Hematopoietic multipotent progenitor cell treated with erythropoietin and hydrocortisone succinate and interleukin-3 and kit ligand, for 15 days (in vitro differentiated cells): ENCODE results near the gene ATP2C1.
"Not testable (repeated sequence)": the region's sequence is repeated elsewhere in the genome, so short reads cannot be mapped to it uniquely, and the experiment has no call there.

Source experiments
- DNase-seq: peaks from one replicate; pipeline ENCODE4 v3.0.0-alpha.2; 2015; ENCODE audit warnings: low spot score

The ATP2C1 gene

DNA sequence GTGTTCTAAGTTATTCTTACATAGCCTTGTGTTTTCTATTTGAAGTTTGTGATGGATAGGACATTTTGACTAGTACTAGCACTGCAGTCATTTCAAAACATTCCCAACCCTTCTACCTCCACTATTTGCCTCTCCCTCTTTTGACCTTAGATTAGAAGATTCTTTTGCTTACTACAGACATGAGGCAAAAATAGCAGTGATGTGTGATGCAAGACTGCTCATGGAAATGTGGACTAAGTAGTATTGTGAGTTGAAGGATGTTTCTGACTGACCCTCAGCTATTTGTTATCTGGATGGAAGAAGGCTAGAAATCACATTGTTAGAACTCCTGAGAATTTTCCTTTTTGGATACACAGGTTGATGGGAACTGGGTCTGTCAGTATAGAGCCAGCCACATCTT, 45.9 kb downstream of the ATP2C1 start:
- DNase-seq, result no peak

DNA sequence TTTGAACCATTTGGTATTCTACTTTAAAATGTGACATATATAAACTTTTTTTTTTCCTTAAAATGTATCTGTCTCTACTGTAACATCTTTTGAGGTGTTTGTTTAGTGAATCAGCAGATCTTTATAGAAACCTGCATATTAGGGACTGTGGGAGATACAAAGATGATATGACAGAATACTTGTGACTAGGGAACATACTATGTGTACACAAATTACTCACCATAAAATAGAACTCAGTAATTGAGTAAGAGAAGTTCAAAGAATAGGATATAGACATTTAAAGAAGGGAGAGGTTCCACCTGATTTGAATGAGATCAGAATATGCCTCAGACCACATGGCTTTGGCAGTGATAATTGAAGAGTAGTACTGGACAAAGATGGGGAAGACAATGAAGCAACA, 47.9 kb downstream of the ATP2C1 start:
- no peak for DNase-seq

DNA sequence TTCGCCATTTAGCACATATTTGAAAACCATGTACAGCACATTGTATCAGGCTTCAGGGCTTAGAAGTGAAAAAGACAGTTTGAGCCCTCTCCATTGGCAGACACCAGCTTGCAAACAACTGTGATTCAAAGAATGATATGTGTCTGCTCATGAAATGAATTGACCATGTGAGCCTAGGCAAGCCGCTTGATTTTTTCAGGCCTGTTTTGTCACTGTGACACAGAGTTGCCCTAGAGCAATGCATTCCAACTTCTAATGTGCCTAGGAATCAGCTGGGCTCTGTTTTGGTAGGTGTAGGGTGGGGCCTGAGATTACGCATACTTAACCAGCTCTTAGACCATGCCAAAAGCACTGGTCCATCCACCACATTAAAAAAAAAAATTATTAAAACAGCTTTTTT, 53.0 kb downstream of the ATP2C1 start:
- no peak for DNase-seq

DNA sequence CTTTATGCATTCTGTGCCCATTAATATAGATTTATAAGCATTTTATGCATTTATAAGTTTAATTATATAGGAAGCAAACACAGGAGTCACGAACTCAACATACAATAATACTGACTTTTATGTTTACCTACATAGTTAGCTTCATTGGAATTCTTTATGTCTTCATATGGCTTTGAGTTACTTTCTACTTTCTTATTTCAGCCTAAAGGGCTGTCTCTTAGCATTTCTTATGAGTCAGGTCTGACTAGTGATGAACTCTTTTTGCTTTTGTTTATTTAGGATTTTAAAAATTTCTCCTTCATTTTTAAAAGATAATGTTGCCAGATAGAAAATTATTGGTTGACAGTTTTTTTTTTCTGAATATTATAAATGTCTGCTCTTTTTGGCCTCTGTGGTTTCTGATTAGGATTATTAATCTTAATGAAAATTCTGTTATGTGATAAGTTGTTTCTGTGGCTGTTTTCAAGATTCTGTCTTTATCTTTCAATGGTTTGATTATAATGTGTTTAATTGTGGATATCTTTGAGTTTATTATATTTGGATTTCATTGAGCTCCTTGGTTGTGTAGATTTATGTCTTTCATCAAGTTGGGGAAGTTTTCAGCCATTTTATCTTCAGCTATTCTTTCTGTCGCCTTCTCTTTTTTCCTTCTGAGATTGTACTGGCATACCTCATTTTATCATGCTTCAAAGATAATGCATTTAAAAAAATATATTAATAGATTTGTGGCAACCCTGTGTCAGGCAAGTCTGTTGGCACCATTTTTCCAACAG, 54.3 kb downstream of the ATP2C1 start:
- no peak for DNase-seq

DNA sequence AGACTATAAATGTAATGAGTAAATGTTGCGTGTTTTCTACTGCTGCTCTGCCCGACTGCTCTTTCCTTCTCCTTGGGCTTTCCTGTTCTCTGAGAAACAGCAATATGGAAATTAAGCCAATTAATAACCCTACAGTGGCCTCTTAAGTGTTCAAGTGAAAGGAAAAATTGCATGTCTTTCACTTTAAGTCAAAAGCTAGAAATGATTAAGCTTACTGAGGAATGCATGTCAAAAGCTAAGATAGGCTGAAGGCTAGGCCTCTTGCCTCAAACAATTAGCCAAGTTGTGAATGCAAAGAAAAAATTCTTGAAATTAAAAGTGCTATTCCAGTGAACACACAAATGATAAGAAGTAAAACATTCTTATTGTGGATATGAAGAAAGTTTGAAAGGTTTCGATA, 55.0 kb downstream of the ATP2C1 start:
- DNase-seq, result no peak

DNA sequence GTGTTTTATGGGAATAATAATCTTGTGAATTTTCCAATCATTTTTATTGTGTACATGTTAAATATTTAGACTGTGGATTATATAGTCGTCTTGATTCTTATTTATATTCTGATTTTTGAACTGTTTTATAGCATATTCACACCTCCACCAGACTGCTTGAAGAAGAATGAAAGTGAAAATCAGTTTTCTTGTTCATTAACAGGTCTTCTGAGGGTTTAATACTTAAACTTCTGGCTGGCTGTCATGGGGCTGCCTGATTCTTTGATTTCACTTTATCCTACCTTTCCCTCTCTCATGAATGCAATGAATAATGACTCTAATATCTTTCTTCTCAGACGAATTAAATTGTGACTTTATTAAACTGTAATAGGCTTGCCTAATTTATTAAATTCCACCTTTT, 56.2 kb downstream of the ATP2C1 start:
- no peak for DNase-seq

DNA sequence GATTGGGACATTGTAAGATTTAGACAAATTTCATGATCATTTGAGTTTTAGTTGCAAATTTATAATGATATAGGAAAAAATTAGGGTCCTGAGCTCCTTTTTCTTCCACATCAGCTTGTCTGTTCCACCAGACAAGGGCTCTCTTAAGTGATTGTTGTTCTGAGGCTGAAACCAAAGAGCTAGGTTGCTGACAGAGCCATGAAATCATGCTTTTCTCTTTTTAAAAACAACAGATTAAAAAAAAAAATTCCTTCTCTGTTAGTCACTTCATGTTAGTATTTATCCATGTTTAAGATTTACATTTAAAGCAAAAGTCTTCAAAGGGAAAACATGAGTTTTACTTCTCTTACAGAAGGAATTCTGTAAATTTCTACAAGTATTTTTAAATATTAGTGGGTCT, 56.8 kb downstream of the ATP2C1 start:
- no peak for DNase-seq

DNA sequence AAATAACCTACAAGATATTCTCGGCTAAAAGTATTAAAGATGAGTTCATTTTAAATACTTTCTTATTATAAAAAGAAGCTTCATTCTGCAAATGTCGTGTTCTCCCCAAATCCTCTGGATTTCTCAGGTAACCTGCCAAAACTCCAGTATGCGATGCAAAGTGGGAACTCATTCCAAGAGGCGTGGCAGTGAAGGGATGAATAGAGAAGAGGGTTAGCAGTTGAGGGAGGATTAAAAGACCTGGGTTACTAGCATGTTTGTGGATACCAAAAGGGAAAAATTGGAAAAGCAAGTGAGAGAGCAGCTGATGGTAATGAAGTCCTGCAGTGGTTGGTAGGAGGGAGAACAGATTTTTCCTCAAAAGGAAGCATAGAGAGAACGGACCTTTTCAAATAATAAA, 61.6 kb downstream of the ATP2C1 start:
- no peak for DNase-seq

DNA sequence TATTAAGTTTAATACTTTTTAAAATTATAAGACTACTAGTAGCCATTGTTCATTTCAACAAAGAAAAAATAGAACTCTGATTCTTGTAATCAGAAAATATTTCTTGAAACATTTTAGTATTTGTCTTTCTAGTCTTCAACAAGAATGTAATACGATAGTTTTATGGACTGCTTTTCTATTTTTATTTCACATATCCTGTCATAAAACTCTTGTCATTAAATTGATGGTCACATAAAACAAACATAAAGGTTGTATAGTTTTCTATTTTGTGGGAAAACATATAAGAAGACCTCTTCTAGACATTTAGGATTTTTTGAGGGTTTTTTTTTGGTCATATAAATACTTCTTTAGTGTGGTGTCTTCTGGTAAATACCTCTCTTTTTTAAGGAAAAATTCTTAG, 62.4 kb downstream of the ATP2C1 start:
- DNase-seq, result no peak

DNA sequence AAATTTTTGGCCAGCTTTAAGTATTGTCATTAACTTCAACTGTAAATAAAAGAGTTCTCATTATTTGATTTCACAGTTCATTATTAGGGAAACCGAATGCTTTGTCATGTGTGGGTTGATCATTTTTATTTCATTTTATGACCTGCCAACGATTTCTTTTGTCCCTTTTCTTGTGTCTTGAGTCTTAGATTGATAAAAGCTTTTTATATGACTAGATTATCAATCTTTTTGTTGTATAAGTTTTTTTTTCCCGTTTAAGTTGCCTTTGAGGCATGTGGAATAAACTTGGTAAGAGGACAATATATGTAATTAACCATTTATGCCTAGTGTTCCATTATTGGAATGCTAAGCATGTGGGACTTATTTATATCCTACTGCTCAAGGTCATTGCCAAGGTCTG, 62.8 kb downstream of the ATP2C1 start:
- no peak for DNase-seq

DNA sequence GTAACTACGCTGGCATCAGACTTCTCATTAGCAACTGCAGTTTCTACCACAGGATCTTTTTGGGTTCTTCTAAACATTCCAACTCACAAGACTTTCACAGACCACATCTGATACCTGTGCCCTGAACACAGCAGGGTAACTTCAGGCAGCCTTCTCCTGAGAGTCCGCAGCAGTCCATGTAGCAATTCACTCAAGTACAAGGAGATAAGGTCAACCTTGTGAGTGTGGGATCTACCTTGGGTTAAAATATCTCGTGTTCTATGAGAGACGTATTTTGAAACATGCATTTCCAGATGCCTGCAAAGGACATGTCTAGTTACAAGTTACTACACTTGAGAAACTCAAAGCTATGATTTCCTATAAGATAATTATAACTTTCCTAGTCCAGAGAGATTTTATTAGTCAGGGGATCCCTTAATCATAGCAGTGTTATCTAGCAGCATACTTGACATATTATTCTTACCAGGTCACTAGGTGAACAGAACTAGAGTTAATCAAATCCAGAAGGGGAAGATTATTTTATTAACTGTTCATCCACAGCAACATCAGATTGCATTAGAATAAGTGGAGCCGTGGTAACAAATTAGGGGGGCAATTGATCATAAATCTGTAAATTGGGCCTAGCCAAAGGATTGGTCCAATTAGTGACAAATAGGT, 66.4 kb downstream of the ATP2C1 start:
- no peak for DNase-seq

DNA sequence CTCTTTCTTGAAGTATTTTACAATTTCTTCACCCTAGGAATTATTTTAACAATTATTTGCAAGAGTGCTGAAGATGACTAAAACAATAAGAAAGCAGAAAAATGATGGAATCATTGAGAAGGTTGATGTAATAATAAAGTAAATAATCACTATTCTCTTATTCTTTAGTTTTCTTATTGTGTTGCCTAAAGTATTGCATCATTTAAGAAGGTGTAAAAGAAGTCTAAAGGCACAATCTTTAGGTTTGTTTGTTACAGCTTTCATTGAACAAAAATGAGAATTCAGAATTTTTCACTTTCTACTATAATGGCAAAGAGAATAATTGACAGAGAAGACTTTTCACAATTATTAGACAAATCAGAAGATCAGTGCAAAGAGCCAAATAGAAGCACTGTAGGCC, 67.6 kb downstream of the ATP2C1 start:
- DNase-seq, result no peak

DNA sequence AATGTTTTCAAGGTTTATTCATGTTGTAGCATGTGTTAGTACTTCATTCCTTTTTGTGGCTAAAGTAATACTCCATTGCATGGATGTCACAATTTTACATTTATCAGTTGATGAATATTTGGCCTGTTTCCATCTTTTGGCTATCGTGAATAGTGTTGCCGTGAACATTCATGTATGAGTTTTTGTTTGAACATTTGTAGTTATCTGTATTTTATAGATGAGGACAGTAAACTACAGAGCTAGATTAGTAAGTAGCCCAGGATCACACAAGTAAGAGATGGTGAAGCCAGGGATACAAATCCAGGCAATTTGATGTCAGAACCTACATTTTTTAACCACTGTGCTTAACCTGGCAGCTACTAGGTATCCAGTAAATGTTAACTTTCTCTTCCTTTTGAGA, 69.6 kb downstream of the ATP2C1 start:
- DNase-seq, result no peak

DNA sequence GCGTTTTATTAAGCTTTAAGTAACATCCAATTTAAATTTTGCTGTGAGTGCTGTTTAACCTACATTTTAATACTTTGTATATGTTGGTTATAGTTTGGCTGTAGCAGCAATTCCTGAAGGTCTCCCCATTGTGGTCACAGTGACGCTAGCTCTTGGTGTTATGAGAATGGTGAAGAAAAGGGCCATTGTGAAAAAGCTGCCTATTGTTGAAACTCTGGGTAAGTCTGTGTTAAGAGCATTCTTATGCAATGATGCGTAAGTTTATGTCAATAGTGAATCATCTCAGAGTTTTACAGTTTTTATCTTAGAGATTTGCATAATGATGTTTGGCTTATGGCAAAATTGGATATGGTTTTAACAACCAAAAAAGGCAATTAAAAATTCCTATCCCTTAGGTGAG, 70.0 kb downstream of the ATP2C1 start:
- DNase-seq, result no peak

DNA sequence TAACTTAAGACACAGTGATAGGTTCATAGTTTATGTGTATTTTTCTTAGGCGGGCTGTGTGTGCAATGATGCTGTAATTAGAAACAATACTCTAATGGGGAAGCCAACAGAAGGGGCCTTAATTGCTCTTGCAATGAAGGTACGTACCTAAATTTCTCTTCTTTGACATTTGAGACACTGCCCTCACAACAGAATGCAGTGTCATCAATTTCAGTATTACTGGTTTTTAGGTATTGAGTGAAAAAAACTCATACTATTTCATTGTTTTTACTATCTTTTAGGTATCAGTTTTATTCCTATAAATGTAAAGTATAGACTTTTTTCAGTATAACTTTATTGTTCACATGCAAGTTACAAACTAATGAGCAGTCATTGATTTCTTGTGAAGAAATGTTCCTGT, 73.4 kb downstream of the ATP2C1 start:
- DNase-seq, result no peak

DNA sequence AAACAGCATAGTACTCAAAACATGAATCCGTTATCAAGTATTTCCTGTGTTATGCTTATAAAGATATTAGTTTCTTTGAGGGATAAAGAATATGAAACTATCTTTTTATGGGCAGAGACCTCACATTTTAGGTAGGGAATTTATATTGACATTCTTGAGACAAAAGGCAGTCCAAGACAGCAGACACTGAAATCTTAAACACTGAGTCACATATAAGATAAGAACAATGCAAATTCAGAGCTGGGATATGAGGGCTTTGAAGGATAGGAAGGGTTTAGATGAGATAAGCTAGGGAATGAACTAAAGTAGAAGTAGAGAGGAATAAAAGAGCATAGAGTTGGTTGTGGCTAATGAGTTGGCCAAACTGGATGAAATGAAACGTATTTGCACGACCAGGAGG, 74.3 kb downstream of the ATP2C1 start:
- DNase-seq, result no peak

DNA sequence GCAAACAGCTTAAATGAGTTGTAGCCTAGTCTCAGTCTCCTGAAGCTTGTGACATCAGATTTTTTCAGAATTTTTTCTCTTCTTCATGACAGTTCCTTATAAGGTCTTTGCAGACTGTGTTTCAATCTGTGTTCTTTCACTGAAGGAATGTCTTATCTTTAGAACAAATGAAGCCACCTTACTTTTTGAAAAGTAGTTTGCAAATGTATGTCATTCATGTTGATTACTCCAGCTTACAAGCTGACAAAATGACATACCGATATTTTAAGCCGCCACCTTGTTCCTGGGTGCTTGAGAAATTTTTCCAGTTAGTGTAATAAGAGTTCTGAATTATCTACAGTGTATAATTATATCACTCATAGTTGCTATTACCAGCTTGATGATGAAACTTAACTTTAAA, 75.7 kb downstream of the ATP2C1 start:
- no peak for DNase-seq

DNA sequence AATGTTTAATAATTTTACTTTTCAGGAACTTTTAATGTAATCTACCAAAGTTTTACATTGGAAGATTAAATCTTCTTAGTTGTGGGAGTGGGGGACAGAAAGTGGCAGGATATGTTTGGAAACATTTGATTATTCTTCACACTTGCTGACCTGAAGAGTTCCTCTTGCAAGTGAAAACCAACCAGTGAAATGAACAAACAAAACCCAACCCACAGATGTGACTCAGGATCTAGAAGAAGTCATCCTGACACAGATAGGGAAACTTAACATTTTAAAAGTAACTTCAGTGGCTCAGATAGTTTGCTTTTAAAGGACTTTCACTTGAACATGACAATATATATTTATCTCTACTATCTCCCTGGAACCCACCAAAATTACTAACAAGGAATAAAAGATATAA, 77.3 kb downstream of the ATP2C1 start:
- DNase-seq, result no peak

DNA sequence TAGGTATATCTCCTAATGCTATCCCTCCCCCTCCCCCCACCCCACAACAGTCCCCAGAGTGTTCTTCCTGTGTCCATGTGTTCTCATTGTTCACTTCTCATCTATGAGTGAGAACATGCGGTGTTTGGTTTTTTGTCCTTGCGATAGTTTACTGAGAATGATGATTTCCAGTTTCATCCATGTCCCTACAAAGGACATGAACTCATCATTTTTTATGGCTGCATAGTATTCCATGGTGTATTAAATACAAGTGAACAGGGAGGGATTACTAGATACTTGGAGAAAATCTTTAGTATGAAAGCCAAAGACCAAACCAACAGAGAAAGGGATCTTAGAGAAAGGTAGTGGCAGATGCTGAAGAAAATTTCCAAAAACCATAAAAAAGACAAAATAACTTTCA, 78.7 kb downstream of the ATP2C1 start:
- DNase-seq, result not testable (repeated sequence)

DNA sequence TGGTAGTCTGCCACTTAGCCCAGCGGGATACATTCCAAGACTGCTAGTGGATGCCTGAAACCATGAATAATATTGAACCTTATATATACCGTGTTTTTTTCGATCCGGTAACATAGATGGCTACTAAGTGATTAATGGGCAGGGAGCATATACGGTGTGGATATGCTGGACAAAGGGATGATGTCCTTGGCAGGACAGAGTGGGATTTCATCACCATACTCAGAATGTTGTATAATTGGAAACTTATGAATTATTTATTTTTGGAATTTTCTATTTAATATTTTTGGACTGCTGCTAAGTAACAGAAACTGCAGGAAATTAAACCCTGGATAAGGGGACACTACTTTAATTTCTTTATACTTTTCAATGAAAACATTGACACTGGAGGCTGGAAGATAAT, 79.5 kb downstream of the ATP2C1 start:
- no peak for DNase-seq

DNA sequence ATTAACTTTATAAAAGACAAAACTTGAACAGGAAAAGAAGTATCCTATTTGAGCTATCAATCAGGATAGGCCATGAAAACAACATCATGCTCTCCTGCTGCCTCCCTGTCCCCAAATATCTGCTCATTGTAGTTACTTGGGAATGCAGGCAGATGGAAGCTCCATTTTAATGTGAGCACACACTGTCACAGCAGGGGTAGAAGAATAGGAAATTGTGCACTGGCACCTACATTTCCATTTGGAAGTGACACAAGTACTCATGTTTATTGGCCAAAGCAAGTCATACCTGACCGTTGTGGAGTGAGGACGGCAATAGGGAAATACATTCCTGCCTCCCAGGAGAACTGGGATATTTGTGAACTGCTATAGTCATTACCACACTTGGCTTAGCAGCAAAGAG, 80.3 kb downstream of the ATP2C1 start:
- DNase-seq, result no peak

DNA sequence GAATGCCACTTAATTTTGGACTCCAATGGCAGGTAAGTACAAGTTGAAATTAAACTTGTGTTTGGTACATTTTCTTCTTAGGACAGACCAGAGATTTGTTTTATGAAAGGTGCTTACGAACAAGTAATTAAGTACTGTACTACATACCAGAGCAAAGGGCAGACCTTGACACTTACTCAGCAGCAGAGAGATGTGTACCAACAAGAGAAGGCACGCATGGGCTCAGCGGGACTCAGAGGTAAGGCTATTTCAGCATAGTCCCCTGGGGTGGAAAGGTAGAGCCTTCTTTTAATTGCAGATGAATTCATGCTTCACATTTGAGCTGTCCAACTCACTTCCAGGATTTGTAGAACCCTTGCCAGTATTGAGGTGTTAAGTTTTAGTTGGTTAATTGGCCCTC, 81.4 kb downstream of the ATP2C1 start:
- DNase-seq, result no peak

DNA sequence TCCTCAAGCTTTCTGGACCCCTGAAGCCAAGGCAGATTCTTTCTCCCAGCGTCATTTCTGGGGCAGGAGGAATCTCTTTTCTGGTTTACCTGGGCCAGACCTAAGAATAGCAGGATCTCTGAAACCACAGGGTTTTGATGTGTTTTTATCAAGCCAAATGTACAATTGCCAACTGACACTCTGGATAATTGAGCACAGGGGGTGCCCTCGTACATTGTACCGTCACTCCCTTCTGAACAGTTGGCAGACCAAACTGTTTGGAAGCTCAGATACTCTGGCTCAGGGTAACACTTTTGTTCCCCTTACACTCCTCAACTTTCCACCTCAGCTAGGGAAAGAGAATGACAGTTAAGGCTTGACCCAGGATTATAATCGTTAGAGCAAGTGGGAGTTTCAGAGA, 82.8 kb downstream of the ATP2C1 start:
- no peak for DNase-seq

DNA sequence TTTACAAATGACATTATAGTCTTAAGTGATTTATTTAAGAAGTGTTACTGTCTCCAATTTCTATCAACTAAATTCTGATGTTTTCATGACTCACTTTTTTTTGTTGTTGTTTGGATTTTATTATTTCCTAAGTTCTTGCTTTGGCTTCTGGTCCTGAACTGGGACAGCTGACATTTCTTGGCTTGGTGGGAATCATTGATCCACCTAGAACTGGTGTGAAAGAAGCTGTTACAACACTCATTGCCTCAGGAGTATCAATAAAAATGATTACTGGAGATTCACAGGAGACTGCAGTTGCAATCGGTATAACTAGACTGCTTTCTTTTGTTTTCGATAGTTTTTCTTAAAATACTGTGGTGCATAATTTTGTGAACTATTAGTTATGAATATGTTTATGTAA, 85.2 kb downstream of the ATP2C1 start:
- DNase-seq, result no peak
